ENCODE measurements around the gene MYL11.

GRCh38 chr16:30370456-30371247 lies 4.0 kb upstream of the MYL11 start, which contains the start of gene TBC1D10B:
- TF ChIP-seq EZH2 (IDR thresholded peaks at IDR 0.05) (no peak), POLR2AphosphoS5 (IDR thresholded peaks at IDR 0.05; ENCODE audit: borderline replicate concordance, low read depth, low read length) (peak; percentile 59; the same call in 1 of the 2 replicates), FOXP2 (optimal IDR thresholded peaks at IDR 0.05; ENCODE audit: control extremely low read depth, extremely low read length, insufficient read depth) (no peak)

Data from SK-N-MC (cell line).